HEK293 (cell line): ENCODE measurements around the gene DOCK7.

Experiments used
- CTCF ChIA-PET: fragments of 350-600 bp; formaldehyde crosslinking; extraction: SDS; loops from one replicate; lab custom pipeline; 2021; ENCODE audit warnings: antibody characterized with exemption; lab: Yijun Ruan, JAX
- POLR2A ChIA-PET: fragments of 300-600 bp; formaldehyde crosslinking; extraction: SDS; loops from one replicate; lab custom pipeline; 2020; ENCODE audit warnings: antibody characterized with exemption, inconsistent platforms; lab: Yijun Ruan, JAX
- H3K27ac ChIP-seq: fragments of 200-500 bp; sonication (Bioruptor generic); 2 replicates; pipeline ENCODE4 v1.5.1; 2014; ENCODE audit warnings: low read depth, low read length, control low read depth, inconsistent platforms; ENCODE audit errors: extremely low read depth
- H3K36me3 ChIP-seq, 2 experiments: fragments of 200-500 bp in 1 of 2; sonication (Bioruptor generic) in 1 of 2; 1 replicate in 1 of 2; 2 replicates in 1 of 2; pipeline ENCODE4 v1.5.1; 2014 to 2017; ENCODE audit warnings: inconsistent platforms in 2 of 2, low read length in 2 of 2; ENCODE audit not compliant: control insufficient read depth in 2 of 2, insufficient read depth in 1 of 2
- H3K4me1 ChIP-seq: fragments of 200-500 bp; sonication (Bioruptor generic); 2 replicates; pipeline ENCODE4 v1.5.1; 2014; ENCODE audit warnings: mild to moderate bottlenecking, low read length, inconsistent platforms; ENCODE audit not compliant: control insufficient read depth, insufficient read depth
- H3K4me3 ChIP-seq: 2 replicates; pipeline ENCODE4 v1.5.1; 2011; ENCODE audit warnings: low read depth, mild to moderate bottlenecking, control low read depth, low read length, moderate library complexity
- H3K9me3 ChIP-seq: fragments of 200-500 bp; sonication (Bioruptor generic); 2 replicates; pipeline ENCODE4 v1.5.1; 2014; ENCODE audit warnings: low read depth, low read length, inconsistent platforms; ENCODE audit not compliant: control insufficient read depth, insufficient read depth
- KLF1 ChIP-seq: fragments of 450-650 bp; formaldehyde crosslinking; IDR thresholded peaks from 2 replicates; pipeline ENCODE4 v1.5.1; 2016; ENCODE audit warnings: missing biosample characterization, missing genetic modification characterization
- ZBTB17 ChIP-seq: fragments of 450-650 bp; formaldehyde crosslinking; IDR thresholded peaks from 2 replicates; pipeline ENCODE4 v1.5.1; 2016; ENCODE audit warnings: missing biosample characterization, missing genetic modification characterization
- ZBTB20 ChIP-seq: fragments of 450-650 bp; formaldehyde crosslinking; IDR thresholded peaks from 2 replicates; pipeline ENCODE4 v1.5.1; 2016; ENCODE audit warnings: missing biosample characterization, missing genetic modification characterization
- ZNF121 ChIP-seq: fragments of 450-650 bp; formaldehyde crosslinking; IDR thresholded peaks from 2 replicates; pipeline ENCODE4 v1.5.1; 2016; ENCODE audit warnings: missing biosample characterization, missing genetic modification characterization
- ZNF24 ChIP-seq: fragments of 450-650 bp; formaldehyde crosslinking; IDR thresholded peaks from 2 replicates; pipeline ENCODE4 v1.5.1; 2016; ENCODE audit warnings: missing biosample characterization, missing genetic modification characterization
- ZNF335 ChIP-seq: fragments of 450-650 bp; formaldehyde crosslinking; conservative IDR thresholded peaks from 2 replicates; pipeline ENCODE4 v1.5.1; 2016; ENCODE audit warnings: missing biosample characterization, missing genetic modification characterization
- ZNF391 ChIP-seq: fragments of 450-650 bp; formaldehyde crosslinking; IDR thresholded peaks from 2 replicates; pipeline ENCODE4 v1.5.1; 2016; ENCODE audit warnings: low read depth, missing biosample characterization, missing genetic modification characterization, borderline replicate concordance
- ZNF510 ChIP-seq: fragments of 450-650 bp; formaldehyde crosslinking; IDR thresholded peaks from 2 replicates; pipeline ENCODE4 v1.5.1; 2018; ENCODE audit warnings: mild to moderate bottlenecking, missing genetic modification characterization, missing biosample characterization; ENCODE audit not compliant: insufficient replicate concordance
- ZNF677 ChIP-seq: fragments of 450-650 bp; IDR thresholded peaks from 2 replicates; pipeline ENCODE4 v1.5.0; 2018; ENCODE audit warnings: missing biosample characterization, mild to moderate bottlenecking, missing genetic modification characterization, moderate library complexity
- ZNF76 ChIP-seq: fragments of 450-650 bp; formaldehyde crosslinking; IDR thresholded peaks from 2 replicates; pipeline ENCODE4; 2016; ENCODE audit warnings: low read depth, missing biosample characterization, missing genetic modification characterization, borderline replicate concordance
- ZNF792 ChIP-seq: fragments of 450-650 bp; formaldehyde crosslinking; IDR thresholded peaks from 2 replicates; pipeline ENCODE4 v1.5.1; 2016; ENCODE audit warnings: missing biosample characterization, missing genetic modification characterization
- TF ChIP-seq, protein P1 (sequence below): fragments of 450-650 bp; formaldehyde crosslinking; IDR thresholded peaks from 2 replicates; pipeline ENCODE4 v1.5.1; 2016; ENCODE audit warnings: missing biosample characterization, missing genetic modification characterization
- TF ChIP-seq, protein P2 (sequence below): fragments of 450-650 bp; formaldehyde crosslinking; IDR thresholded peaks from 2 replicates; pipeline ENCODE4 v1.5.1; 2016; ENCODE audit warnings: missing biosample characterization, missing genetic modification characterization, low read depth
- TF ChIP-seq, protein P3 (sequence below): fragments of 450-650 bp; formaldehyde crosslinking; IDR thresholded peaks from 2 replicates; pipeline ENCODE4 v1.5.1; 2017; ENCODE audit warnings: missing biosample characterization, missing genetic modification characterization
- TF ChIP-seq, protein P4 (sequence below): fragments of 450-650 bp; formaldehyde crosslinking; IDR thresholded peaks from 2 replicates; pipeline ENCODE4 v1.5.1; 2016; ENCODE audit warnings: missing biosample characterization, missing genetic modification characterization
- TF ChIP-seq, protein P5 (sequence below): fragments of 450-650 bp; formaldehyde crosslinking; IDR thresholded peaks from 2 replicates; pipeline ENCODE4 v1.5.1; 2016; ENCODE audit warnings: missing biosample characterization, missing genetic modification characterization

The DOCK7 gene

DNA sequence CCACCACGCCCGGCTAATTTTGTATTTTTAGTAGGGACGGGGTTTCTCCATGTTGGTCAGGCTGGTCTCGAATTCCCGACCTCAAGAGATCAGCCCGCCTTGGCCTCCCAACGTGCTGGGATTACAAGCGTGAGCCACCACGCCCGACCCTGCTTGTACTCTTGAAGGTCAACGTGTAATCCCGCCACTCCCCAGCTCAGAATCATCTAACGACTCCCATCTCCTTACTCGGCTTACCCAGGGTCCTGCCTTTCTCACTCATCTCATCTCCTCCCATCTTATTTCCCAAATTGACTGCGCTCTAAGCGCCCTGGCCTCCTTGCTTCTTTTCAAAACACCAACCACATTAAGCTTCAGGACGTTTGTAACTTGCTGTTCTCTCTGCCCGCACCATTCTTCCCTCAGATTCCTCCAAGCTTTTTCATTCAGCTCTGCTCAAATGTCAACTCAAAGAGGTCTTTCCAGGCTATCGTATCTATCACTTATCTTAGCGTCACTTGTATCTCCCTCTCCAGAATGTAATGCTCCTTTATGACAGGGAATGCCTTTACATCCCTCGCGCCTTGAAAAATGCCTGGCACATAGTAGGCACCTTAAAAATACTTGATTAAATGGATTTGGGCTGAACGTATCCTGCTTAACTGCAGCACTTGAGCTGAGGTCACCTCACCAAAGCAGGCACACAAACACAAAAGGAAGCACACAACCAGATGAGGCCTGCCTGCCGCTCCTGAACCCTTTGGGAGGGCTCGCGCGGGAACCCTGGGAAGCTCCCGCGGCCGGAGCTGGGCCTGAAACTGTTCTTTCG, 252.8 kb downstream of the DOCK7 start (continued):
- TF ChIP-seq, protein P1, sequence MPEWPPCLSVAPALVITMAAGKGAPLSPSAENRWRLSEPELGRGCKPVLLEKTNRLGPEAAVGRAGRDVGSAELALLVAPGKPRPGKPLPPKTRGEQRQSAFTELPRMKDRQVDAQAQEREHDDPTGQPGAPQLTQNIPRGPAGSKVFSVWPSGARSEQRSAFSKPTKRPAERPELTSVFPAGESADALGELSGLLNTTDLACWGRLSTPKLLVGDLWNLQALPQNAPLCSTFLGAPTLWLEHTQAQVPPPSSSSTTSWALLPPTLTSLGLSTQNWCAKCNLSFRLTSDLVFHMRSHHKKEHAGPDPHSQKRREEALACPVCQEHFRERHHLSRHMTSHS (tag by site-specific recombination): no peak
- TF ChIP-seq, protein P2, sequence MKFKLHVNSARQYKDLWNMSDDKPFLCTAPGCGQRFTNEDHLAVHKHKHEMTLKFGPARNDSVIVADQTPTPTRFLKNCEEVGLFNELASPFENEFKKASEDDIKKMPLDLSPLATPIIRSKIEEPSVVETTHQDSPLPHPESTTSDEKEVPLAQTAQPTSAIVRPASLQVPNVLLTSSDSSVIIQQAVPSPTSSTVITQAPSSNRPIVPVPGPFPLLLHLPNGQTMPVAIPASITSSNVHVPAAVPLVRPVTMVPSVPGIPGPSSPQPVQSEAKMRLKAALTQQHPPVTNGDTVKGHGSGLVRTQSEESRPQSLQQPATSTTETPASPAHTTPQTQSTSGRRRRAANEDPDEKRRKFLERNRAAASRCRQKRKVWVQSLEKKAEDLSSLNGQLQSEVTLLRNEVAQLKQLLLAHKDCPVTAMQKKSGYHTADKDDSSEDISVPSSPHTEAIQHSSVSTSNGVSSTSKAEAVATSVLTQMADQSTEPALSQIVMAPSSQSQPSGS (tag by site-specific recombination): no peak
- TF ChIP-seq, protein P3, sequence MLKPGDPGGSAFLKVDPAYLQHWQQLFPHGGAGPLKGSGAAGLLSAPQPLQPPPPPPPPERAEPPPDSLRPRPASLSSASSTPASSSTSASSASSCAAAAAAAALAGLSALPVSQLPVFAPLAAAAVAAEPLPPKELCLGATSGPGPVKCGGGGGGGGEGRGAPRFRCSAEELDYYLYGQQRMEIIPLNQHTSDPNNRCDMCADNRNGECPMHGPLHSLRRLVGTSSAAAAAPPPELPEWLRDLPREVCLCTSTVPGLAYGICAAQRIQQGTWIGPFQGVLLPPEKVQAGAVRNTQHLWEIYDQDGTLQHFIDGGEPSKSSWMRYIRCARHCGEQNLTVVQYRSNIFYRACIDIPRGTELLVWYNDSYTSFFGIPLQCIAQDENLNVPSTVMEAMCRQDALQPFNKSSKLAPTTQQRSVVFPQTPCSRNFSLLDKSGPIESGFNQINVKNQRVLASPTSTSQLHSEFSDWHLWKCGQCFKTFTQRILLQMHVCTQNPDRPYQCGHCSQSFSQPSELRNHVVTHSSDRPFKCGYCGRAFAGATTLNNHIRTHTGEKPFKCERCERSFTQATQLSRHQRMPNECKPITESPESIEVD (tag by site-specific recombination): no peak
- peak; percentile 76 for TF ChIP-seq ZNF335 (tag by site-specific recombination)
- TF ChIP-seq ZNF391 (tag by site-specific recombination): 0 out of 2 replicates have a peak, but pooled peaks have one; percentile 25
- TF ChIP-seq ZNF76 (tag by site-specific recombination): peak; percentile 88; the same call in 1 of the 2 replicates
- 0 out of 2 replicates have a peak, but pooled peaks have one; percentile 30 for TF ChIP-seq ZNF677 (tag by site-specific recombination)
- TF ChIP-seq, protein P4, sequence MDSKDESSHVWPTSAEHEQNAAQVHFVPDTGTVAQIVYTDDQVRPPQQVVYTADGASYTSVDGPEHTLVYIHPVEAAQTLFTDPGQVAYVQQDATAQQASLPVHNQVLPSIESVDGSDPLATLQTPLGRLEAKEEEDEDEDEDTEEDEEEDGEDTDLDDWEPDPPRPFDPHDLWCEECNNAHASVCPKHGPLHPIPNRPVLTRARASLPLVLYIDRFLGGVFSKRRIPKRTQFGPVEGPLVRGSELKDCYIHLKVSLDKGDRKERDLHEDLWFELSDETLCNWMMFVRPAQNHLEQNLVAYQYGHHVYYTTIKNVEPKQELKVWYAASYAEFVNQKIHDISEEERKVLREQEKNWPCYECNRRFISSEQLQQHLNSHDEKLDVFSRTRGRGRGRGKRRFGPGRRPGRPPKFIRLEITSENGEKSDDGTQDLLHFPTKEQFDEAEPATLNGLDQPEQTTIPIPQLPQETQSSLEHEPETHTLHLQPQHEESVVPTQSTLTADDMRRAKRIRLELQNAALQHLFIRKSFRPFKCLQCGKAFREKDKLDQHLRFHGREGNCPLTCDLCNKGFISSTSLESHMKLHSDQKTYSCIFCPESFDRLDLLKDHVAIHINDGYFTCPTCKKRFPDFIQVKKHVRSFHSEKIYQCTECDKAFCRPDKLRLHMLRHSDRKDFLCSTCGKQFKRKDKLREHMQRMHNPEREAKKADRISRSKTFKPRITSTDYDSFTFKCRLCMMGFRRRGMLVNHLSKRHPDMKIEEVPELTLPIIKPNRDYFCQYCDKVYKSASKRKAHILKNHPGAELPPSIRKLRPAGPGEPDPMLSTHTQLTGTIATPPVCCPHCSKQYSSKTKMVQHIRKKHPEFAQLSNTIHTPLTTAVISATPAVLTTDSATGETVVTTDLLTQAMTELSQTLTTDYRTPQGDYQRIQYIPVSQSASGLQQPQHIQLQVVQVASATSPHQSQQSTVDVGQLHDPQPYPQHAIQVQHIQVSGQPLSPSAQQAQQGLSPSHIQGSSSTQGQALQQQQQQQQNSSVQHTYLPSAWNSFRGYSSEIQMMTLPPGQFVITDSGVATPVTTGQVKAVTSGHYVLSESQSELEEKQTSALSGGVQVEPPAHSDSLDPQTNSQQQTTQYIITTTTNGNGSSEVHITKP (tag by site-specific recombination): no peak
- TF ChIP-seq KLF1 (tag by site-specific recombination): peak; percentile 55

DNA sequence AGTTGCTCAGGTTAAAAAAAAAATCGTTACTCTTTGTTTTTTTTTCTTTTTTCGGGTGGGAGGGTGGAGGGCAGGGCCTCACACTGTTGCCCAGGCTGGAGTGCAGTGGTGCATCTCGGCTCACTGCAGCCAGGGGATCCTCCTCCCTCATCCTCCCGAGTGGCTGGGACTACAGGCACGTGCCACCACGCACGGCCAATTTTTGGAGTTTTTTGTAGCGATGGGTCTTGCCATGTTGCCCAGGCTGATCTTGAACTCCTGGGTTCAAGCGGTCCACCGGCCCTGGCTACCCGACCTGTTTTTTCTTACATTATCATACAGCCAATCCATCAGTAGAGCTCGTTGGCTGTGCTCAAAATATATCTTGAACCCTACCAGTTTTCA, 253.6 kb downstream of the DOCK7 start:
- no peak for TF ChIP-seq ZNF24 (tag by site-specific recombination)
- TF ChIP-seq ZNF510 (tag by site-specific recombination): no peak
- TF ChIP-seq, protein P5, sequence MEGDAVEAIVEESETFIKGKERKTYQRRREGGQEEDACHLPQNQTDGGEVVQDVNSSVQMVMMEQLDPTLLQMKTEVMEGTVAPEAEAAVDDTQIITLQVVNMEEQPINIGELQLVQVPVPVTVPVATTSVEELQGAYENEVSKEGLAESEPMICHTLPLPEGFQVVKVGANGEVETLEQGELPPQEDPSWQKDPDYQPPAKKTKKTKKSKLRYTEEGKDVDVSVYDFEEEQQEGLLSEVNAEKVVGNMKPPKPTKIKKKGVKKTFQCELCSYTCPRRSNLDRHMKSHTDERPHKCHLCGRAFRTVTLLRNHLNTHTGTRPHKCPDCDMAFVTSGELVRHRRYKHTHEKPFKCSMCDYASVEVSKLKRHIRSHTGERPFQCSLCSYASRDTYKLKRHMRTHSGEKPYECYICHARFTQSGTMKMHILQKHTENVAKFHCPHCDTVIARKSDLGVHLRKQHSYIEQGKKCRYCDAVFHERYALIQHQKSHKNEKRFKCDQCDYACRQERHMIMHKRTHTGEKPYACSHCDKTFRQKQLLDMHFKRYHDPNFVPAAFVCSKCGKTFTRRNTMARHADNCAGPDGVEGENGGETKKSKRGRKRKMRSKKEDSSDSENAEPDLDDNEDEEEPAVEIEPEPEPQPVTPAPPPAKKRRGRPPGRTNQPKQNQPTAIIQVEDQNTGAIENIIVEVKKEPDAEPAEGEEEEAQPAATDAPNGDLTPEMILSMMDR (tag by site-specific recombination): no peak
- no peak for TF ChIP-seq ZNF792
- TF ChIP-seq ZBTB17 (tag by site-specific recombination): no peak
- TF ChIP-seq ZBTB20 (tag by site-specific recombination): no peak
- 0 out of 2 replicates have a peak, but pooled peaks have one; percentile 31 for TF ChIP-seq ZNF121 (tag by site-specific recombination)
- CTCF ChIA-PET: interaction anchor here (0.7 to 1.4 kb wide), 2 partner anchors 12 to 28 kb away, joined by 3 read pairs; no protein-coding TSS in a partner anchor
- no peaks in the 10 kb centered on the region for H3K4me1 ChIP-seq
- POLR2A ChIA-PET: interaction anchor here (0.8 kb wide), 1 partner anchor 20 kb away, joined by 3 read pairs; no protein-coding TSS in a partner anchor
- H3K36me3 ChIP-seq: no peaks in the 10 kb centered on the region
- no peaks in the 10 kb centered on the region for H3K9me3 ChIP-seq
- no peak overlapping the region for H3K4me3 ChIP-seq
- H3K27ac ChIP-seq: no peak overlapping the region
